PFSK-1 (cell line): ENCODE results near the gene SLC39A8.

Experiments
- FOXP2 ChIP-seq: optimal IDR thresholded peaks from 2 replicates; pipeline ENCODE3; 2011; ENCODE audit warnings: borderline replicate concordance, control low read depth, inconsistent platforms; ENCODE audit not compliant: insufficient read depth; ENCODE audit errors: extremely low read length, extremely low read depth
- POLR2AphosphoS5 ChIP-seq: IDR thresholded peaks from 2 replicates; pipeline ENCODE4 v1.6.1; 2012; ENCODE audit warnings: low read depth, mild to moderate bottlenecking, control low read depth, low read length, moderate library complexity
- REST ChIP-seq, 2 experiments: IDR thresholded peaks; 2 replicates each; pipeline versions ENCODE4 v1.6.1 to v1.8.0; 2011 to 2012; ENCODE audit warnings: low read depth in 2 of 2, low read length in 2 of 2, control low read depth in 1 of 2, inconsistent platforms in 1 of 2, mild to moderate bottlenecking in 1 of 2, moderate library complexity in 1 of 2; ENCODE audit not compliant: insufficient read depth in 1 of 2
- SIN3A ChIP-seq: IDR thresholded peaks from 2 replicates; pipeline ENCODE4 v1.6.1; 2012; ENCODE audit warnings: mild to moderate bottlenecking, low read length, moderate library complexity, borderline replicate concordance; ENCODE audit not compliant: insufficient read depth
- TAF1 ChIP-seq: IDR thresholded peaks from 2 replicates; pipeline ENCODE4 v1.6.1; 2012; ENCODE audit warnings: low read length, control low read depth, borderline replicate concordance; ENCODE audit not compliant: insufficient read depth

DNA sequence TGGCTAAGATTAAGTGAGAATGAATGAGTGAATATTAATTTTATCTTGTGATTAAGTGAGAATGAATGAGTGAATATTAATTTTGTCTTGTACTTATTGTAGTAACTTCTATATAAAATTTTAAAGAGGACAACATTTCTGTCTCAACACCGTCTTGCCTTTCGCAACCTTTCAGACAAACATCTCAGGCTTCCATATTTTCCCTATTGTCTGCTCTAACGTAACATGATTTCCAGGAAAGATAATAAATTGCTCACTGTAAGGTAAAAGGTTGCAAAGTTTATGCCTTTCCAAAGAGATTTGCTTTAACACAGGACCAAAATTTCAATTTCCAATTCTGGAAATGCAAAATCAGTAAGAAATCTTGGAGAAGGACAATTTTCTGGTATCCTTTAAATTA lies 41.7 kb upstream of the SLC39A8 start:
- no peak for TF ChIP-seq TAF1
- no peak for TF ChIP-seq SIN3A
- TF ChIP-seq POLR2AphosphoS5: no peak
- no peak for TF ChIP-seq REST (IDR thresholded peaks at IDR 0.05; ENCODE audit: insufficient read depth in 1 of 2, low read depth in 2 of 2, low read length in 2 of 2)
- TF ChIP-seq FOXP2: no peak
